HG02588 (cell line): ENCODE measurements around the gene NMRK2.
"Not testable (repeated sequence)": the region's sequence is repeated elsewhere in the genome, so short reads cannot be mapped to it uniquely, and the experiment has no call there.

Source experiments
- ATAC-seq: cut with Tn5 transposase; IDR thresholded peaks from one replicate; pipeline ENCODE4 v1.9.1; 2021; ENCODE audit warnings: mild to moderate bottlenecking, moderate library complexity; ENCODE audit not compliant: unreplicated experiment

The NMRK2 gene

DNA sequence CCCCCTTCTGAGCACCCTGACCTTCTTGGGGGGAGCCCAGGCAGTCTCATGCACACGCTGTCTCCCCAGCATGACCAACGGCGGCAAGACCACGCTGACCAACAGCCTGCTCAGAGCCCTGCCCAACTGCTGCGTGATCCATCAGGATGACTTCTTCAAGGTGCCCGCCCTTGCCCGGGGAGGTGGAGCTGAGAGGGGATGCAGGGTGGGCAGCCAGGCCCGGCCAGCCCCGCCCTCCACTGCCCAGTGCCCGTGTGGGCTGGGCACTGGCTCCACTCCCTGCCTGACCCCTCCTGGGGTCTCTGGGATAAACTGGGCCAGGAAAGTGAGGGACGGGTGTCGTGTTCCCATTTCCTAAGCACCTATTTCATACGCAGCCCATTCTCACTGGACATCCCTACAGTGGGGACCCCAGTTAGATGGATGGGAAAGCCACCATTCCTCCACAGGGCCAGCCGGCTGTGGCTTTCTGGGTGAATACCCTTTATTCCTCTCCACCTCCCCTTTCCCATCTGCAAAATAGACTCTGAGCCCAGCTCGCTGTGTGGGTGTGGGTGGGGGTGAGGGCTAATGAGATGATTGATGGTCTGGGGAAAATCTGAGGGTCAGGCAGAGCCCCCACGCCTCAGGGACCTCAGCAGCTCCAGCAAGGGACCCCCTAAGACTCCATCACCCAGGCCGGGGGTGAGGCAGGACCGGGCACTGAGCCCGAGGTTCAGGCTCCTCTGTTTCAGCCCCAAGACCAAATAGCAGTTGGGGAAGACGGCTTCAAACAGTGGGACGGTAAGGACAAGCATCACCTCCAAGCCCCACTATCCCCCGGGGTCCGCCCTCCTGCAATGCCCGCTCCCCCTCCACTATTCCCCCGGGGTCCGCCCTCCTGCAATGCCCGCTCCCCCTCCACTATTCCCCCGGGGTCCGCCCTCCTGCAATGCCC, 3.9 kb downstream of the NMRK2 start:
- no peak for ATAC-seq

DNA sequence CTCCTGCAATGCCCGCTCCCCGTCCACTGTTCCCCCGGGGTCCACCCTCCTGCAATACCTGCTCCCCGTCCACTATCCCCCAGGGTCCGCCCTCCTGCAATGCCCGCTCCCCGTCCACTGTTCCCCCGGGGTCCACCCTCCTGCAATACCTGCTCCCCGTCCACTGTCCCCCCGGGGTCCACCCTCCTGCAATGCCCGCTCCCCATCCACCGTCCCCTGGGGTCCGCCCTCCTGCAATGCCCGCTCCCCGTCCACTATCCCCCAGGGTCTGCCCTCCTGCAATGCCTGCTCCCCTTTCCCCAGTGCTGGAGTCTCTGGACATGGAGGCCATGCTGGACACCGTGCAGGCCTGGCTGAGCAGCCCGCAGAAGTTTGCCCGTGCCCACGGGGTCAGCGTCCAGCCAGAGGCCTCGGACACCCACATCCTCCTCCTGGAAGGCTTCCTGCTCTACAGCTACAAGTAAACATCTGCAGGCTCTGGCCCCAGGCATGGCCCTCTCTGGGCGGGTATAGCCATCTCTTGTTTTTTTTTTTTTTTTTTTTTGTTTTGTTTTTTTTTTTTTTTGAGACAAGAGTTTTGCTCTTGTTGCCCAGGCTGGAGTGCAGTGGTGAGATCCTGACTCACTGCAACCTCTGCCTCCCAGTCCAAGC, 5.6 kb downstream of the NMRK2 start:
- not testable (repeated sequence) for ATAC-seq

DNA sequence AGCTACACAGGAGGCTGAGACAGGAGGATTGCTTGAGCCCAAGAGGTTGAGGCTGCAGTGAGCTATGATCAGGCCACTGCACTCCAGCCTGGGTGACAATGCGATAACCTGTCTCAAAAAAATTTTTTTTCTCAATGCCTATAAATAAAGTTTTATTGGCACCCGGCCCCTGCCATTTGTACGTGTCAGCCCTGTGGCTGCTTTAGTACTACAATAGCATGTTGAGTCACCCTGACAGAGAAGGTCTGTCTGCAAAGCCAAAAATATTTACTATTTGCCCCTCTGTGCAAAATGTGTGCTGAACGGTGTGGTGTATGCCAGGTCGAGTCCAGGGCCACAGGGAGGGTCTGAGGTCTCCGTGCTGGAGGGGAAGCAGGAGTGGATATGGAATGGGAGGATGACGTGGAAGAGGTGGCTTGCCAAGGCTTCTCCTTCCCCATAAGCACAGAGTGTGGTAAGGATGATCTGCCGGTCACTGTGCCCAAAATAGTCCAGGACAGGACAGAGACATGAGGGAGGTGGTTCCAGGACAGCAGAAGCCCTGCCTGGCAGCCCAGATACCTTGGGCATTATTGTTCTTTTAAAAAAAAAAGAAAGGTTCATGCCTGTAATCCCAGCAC, 10.0 kb downstream of the NMRK2 start:
- no peak for ATAC-seq

DNA sequence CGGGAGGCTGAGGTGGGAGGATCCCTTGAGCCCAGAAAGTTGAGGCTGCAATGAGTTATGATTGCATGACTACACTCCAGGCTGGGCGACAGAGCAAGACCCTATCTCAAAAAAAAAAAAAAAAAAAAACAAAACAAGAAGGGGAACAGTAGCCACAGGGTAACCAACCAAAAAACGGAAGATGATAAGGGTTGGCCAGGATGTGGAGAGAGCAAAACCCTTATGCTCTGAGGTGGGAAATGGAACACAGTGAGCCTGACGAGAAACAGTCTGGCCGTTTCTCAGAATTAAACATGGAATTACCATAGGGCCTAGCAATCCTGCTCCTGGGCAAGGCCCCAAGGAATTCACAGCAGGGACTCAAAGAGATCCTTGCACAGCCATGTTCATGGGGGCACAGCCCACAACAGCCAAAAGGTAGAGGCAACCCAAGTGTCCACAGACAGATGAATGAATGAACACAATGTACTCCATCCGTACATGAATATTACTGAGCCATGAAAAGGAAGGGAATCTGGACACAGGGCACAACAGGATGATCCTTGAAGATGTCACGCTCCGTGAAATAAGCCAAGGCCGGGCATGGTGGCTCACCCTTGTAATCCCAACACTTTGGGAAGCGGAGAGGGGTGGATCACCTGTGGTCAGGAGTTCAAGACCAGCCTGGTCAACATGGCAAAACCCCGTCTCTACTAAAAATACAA, 11.3 kb downstream of the NMRK2 start:
- no peak for ATAC-seq

DNA sequence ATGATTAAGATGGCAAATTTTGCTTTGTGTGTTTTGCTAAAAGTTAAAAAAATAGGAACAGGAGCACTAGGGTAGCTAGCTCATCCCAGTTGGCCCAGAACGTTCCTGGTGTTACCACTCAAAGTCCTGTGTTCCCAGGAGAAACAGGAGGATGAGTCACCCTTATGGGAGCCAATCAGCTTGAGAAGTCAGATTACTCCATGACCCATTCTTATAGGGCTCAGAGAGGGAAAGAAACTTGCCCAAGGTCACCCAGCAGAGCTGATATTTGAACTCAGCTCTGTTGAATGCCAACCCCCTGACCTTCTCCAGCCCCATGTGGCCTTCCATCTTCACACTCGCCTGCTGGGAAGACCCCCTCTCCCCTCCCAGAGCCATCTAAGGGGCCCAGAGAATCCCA, 13.0 kb downstream of the NMRK2 start:
- ATAC-seq = no peak

DNA sequence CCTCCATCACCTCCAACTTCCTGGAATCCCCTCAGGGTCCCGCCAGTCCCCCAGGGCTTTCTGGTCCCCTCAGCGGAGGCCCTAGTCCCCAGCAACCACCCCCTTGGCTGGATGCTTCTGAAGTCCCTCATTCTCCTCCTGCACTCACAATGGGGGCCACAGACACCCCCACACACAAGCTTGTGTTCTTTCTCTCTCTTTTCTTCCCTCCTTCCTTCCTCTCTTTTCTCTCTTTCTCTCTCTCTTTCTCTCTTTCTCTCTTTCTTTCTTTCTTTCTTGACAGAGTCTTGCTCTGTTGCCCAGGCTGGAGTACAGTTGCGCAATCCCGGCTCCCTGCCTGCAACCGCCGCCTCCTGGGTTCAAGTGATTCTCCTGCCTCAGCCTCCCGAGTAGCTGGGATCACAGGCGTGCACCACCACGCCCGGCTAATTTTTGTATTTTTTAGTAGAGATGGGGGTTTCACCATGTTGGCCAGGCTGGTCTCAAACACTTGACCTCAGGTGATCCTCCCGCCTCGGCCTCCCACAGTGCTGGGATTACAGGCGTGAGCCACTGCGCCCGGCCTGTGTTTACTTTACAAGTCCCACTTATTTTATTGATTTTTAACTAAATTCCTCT, 14.6 kb downstream of the NMRK2 start:
- not testable (repeated sequence) for ATAC-seq

DNA sequence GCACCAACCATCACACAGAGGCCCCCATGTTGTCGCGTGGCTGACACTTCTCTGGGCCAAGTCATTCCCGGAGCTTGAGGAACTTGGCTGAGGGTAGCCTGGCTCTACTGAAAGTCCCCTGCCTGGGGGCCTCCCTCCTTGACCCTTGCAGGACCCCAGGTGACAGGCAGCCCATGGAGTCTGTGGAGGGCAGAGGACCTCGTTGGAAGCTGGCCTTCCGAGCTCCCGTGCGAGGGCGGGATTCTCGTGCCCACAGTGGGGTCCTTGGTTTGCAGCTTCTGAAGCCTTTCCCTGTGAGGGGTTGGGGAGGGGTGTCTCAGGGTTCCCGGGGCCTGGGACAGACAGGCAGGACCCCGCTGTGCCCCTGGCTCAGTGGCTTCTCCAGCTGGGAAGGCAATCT, 16.4 kb downstream of the NMRK2 start:
- no peak for ATAC-seq

DNA sequence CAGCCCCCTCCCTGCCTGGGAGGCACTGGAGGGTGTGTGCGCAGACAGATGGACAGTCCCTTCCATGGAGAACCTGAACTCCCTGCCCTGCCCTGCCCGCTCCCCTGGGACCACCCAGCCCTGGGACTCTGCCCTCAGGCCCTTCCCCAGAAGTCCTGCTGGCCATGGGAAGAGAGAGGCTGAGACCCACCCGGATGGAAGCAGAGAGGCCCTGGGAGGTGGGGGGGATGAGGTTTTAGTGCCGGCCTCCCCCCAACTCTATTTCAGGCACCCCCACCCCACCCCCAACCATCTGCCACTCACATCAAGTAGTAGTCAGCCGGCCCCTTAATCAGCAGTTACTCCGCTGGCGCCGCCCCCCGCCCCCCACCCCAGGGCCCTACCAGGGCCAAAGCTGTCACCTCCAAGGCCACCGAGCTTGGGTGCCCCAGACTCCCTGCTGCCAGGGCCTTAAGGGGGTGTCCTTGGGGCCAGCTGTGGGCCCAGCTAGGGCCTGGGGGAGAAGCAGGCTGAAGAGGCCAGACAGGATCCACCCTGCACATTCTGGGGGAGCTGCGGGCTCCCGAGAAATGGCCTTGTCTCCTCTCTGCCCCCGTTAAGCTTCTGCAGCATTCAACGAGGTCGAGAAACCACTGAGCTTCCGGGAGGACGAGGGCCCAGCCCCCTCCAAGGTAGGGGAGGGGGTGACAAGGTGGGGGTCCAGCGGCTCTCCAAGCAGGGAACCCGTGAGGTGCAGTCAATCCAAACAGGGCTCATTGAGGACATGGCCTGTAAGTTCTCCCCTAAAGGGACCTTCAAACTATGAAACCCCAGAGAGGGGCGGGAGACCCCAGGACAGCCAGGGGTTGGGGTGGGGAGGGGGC, 17.4 kb downstream of the NMRK2 start:
- ATAC-seq = no peak

DNA sequence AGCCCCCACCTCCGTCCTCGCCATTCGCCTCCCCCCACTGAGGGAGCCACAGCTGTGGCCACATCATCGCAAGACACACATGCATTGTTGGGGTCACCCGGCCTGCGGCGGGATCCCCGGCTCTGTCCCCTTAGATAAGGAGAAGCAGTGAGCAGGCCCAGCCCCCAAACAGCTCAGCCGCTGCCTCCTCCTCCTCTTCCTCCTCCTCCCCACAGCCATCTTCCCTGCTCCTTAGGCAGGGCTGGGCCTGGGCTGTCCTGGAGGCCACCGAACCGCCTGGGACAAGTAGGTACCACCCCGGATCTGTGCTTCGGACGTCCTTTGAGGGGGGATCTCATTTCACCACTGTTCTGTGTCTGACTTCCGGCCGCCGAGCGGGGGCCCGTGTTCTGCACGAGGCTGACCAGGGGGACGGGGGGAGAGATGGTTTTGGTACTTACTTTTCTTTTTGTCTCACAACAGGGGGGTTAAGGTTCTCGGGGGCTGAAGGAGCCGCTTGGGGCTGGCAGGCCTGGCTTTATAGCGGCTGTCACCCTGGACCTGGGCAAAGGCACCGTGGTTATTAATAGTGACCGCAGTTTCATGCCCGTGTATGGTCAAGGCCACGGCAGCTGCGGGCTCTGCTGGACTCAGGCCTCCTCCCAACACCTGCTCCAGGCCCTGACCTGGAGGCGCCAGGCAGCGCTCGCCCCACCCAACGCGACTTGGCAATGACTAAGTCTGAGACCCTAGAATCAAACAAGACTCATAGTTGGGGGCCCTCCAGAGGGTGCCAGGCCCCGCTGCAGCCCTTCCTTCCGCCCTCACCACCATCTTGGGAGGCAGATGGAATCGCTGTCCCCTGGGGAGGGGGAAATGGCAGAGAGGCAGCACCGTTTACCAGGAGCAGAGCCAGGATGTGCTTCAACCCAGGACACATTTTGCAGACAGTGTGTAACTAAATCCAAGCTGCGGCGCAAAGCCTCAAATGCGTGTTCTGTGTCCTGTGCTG, 18.3 kb downstream of the NMRK2 start:
- no peak for ATAC-seq

DNA sequence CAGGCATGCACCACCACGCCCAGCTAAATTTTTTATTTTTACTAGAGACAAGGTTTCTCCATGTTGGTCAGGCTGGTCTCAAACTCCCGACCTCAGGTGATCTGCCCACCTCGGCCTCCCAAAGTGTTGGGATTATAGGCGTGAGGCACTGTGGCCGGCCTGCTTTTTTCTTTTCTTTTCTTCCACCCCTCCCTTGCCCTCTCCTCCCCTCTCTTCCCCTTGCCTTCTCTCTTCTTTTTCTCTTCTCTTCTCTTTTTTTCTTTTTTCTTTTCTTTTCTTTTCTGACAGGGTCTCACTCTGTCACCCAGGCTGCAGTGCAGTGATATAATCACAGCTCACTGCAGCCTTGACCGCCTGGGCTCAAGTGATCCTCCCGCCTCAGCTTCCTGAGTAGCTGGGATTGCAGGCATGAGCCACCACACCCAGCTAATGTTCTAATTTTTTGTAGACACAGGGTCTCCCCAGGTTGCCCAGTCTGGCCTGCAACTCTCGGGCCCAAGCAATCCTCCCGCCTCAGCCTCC, 19.9 kb downstream of the NMRK2 start:
- ATAC-seq = not testable (repeated sequence)

DNA sequence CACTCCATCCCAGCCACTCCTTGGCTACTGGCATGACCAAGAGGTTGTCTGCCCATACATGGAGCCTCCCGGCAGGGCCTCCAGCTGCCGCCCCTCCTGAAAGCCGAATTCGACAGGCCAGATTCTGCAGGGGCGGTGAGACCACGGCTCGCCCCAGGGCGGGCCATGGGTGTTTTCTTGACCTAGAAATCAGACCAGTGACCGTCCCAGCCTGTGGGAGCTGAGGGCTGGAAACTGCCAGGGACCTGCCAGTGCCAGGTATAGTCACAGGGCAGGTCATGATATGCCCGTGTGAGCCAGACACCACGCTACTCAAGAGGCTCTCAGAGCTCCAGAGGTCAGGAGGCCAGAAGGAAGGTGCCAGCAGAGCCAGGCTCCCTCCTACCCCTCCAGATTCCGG, 21.2 kb downstream of the NMRK2 start:
- no peak for ATAC-seq

DNA sequence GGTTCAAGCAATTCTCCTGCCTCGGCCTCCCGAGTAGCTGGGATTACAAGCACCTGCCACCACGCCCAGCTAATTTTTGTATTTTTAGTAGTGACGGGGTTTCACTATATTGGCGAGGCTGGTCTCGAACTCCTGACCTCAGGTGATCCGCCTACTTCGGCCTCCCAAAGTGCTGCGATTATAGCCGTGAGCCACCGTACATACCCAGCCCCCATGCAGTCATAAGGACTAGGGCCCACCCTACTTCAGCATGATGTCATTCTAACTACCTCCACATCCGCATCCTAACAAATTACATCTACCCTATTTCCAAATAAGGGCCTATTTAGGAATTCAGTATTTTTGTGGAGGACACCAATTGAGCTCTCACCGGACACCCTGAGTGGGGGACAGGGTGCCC, 22.4 kb downstream of the NMRK2 start:
- ATAC-seq = not testable (repeated sequence)

DNA sequence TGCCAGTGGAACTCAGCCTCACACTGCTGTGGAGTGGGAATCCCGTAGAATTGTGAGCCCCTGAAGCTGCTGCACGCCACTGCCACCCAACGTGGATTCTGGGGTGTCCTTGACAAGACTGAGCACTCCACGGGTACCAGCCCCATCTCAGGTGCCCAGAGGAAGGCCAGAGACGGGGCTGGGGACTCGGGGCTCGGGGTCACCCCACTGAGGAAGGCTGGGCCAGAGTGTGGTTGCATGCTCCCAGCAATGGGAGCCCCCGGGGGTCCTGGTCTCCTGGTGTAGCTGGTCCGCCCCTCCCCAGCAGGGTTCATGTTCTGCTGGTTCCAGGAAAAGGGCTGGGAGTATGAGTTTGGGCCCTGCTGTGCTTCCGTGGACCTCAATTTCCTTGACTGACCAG, 22.8 kb downstream of the NMRK2 start:
- no peak for ATAC-seq

DNA sequence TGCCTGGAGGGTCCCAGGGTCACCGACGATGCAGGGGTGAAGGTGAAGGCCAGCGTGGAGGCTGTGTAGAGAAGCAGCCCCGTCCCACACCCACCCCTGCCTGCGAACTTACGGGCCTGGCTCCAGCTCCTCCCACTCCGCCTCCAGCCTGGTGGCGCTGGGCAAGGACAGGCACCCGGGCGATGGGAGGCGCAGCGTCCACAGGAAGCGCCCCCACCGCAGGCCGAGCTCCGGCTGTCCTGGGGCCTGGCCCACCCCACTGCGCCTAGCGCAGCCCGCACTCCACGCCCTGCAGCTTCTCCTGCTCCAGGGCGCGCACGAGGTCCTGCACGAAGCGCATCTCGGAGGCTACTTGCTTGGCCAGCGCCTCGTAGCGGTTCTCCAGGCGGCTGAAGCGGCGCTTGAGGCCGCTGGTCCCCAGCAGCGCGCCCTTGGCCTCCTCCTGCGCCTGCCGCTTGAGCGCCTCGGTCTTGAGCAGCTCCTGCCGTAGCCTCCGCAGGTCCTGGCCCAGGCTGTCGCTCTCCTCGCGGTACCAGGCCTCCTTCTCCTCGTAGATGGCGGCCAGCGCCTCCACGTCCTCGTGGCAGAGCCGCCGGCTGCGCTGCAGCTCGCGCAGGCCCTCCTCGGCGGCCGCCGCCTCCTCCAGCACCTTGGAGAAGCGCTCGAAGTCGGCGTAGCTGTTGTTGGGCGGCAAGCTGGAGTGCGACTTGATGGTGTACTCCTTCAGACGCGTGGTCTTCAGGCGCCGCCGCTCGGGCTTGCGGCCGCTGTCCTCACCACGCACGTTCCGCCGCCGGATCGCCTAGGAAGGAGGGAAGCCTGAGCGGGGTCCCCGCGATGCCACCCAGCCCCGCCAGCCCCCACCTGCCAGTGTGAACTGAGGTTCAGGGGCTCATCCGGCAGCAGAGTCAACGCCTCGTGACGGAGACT, 26.2 kb downstream of the NMRK2 start:
- no peak for ATAC-seq

DNA sequence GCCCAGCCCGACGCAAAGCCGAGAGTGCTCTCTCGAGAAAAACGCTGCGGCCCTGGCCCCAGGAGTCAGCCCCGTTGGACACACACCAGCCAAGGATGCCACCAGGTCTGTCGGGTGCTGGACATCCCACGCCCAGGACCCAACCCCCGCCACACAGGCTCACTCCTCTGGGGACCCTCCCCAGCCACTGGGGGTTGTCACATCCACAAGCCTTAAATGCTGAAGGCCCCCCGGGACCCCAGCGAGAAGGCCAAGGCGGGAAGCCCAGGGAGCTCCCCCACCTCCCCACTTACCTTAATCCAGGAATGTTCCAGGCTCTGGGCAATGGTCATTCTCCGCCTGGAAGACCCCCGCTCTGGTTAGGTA, 26.9 kb downstream of the NMRK2 start:
- no peak for ATAC-seq

DNA sequence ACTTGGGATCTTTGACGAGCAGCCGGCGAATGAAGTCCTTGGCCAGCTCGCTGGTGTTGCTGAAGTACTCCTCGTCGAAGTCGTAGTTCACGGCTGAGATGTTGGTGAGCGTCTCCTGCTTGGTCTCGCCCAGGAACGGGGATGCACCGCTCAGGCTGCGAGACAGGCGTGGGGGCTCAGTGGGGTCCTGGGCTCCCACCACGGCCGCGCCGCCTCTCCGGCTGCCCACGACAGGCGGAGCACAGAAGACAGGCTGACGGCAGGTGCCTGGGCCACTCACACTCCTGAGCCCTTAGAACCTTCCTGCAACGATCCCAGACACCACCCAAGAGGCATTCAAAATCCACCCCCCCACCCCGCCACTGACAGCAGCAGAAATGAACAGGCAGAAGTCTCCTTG, 28.1 kb downstream of the NMRK2 start:
- no peak for ATAC-seq

DNA sequence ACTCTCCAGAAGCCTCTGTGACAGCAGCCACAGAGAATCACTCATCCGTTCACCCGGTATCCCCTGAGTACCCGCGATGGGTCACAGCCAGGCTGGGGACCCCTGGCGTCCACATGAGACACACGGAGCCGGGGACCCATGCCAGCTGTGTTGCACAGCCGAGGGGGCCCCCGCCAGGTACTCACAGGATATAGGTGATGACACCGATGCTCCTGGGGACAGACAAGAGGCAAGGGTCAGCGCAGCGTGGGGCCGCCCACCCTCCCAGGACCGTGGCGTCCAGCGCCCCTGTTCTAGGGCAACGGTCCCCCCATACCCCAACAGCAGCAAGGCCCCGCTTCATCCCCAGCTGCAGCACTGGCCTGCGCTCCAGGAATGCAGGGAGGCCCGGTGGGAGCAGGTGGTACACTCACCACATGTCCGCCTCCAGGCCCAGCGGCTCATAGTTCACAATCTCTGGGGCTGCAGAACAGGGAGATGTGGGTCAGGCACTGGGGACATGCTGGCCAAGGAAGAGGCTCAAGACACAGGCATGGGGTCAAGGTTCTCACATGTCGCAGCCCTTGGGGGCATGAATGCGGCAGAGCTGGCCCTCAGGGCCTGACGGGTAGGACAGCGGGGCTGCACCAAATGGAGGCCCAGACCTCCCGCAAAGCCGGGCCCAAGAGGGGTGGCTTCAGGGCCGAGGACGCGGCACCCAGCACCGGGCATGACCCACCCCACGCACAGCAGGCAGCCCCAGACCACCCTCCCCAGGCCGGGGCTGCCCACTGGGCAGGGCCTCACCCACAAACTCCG, 30.8 kb downstream of the NMRK2 start:
- no peak for ATAC-seq
